Activated CD8-positive, alpha-beta memory T cell treated with anti-CD3 and anti-CD28 coated beads, Interleukin-2, amount 50 U/mL, for 4 hours (primary cell): Measurements from ENCODE around the gene KRTAP4-8.
"Not testable (repeated sequence)": the region's sequence is repeated elsewhere in the genome, so short reads cannot be mapped to it uniquely, and the experiment has no call there.

Experiments used
- DNase-seq: peaks from one replicate; pipeline ENCODE4 v3.0.0-alpha.2; 2020

The KRTAP4-8 gene

DNA sequence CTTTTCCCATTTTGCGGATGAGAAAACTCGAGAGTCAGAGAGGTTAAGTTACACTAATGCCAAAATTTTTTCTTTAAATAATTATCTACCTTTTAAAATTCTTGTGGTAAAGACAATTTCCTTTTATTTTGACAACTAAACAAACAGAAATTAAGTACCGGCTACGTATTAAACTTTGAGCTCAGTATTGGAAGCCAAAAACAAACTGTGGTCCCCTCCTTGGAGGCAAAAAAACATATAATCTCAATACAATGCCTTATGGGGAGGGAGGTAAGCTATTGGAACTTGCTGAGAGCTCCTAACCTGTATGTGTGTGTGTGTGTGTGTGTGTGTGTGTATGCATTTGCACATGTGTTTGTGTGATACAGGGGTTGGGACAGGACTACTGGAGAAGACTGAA, 34.5 kb downstream of the KRTAP4-8 start:
- DNase-seq: no peak

DNA sequence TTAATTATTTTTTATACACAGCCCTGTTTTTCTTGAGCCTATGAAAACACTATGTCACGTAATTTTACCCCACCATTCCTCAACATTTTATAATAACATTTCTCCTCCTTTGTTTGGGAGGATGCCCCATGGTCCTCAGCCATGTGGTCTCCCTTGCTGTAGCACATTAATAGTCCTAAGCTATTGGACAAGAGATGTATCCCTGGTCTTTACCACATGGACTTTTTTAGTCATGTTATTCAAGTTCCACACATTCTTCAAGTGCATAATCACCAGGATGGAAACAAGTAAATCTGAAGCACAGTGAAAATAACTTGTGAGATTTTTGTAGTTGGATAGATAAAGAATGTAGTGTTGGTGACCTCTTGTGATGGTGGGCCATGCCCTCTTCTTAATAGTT, 36.0 kb downstream of the KRTAP4-8 start:
- no peak for DNase-seq

GRCh38 chr17:41060052-41060604, 37.8 kb downstream of the KRTAP4-8 start, which contains the start of gene KRTAP2-3:
Gene KRTAP2-3 (minus strand): TSS chr17:41060114. CDS start chr17:41060050, 64 bp downstream.
- DNase-seq: no peak

DNA sequence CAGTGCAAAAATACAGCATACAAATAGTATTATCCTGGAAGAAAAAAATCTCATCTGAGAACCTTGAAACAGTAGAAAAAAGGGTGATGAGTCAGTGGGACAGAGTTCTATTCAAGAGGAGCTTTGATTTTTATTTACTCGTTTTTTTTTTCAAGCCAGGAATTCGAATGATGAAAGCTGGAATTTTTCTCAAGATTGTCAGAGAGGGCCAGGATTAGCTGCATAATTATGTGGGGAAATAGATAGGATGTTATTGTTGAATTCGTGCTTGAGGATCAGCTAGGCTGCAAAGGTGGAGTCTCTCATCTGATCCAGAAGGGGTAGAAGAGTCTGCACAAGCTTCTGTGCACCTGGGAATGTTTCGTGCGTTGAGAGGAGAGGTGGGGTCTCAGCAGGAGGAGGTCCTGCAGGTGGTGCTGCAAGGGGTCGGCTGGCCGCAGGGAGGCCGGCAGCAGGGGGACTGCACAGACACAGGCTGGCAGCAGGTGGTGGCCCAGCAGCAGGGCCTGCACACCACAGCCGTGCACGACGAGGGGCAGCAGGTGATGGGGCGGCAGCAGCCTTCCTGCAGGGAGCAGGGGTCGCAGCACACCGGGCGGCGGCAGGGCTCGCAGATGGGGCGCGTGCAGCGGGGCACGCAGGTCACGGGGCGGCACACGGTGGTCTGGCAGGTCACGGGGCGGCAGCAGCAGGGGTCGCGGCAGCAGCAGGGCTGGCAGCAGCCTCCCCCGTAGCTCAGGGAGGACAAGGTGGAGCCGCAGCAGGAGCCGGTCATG, 38.5 kb downstream of the KRTAP4-8 start:
- not testable (repeated sequence) for DNase-seq

DNA sequence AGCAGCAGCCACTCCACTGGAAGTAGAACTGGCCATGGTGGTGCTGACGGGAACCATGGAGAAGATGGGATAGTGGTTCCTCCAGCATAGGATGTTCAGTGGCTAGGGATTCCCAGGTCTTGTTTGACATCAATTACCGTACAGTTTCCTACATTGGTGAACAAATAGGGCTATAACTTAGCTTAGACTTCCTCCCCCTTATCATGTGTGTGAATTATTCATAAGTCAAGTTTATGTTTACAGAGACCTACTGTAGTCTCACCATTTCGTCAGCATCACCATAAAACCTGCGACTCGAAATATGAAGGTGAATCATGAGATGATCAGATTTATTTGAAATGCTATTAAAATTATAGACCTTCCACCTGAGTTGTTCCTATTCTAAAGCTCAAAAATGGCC, 39.2 kb downstream of the KRTAP4-8 start:
- DNase-seq: no peak

GRCh38 chr17:41057547-41057946, 40.4 kb downstream of the KRTAP4-8 start:
- DNase-seq: no peak

DNA sequence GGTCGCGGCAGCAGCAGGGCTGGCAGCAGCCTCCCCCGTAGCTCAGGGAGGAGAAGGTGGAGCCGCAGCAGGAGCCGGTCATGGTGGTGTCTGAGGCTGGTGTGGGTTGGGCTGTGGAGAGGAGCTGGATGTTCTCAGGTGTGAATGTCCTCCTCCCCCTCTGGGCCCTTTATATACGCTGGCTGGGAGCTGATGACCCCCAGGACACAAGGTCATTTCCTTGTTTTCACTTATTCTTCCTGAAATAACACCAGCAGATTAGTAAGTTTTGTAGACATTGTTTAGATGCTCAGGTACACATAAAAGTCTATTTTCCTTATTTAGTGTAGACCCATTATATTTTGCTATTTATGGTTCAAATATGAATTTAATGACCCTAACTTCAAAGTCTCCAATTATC, 42.8 kb downstream of the KRTAP4-8 start, which contains the start of gene KRTAP2-2:
TSS of gene KRTAP2-2 (minus strand) at position 101 of the 400 bp plus-strand sequence. CDS start at position 82, 19 bp downstream.
- not testable (repeated sequence) for DNase-seq

GRCh38 chr17:41054556-41054955, 43.4 kb downstream of the KRTAP4-8 start:
- not testable (repeated sequence) for DNase-seq

DNA sequence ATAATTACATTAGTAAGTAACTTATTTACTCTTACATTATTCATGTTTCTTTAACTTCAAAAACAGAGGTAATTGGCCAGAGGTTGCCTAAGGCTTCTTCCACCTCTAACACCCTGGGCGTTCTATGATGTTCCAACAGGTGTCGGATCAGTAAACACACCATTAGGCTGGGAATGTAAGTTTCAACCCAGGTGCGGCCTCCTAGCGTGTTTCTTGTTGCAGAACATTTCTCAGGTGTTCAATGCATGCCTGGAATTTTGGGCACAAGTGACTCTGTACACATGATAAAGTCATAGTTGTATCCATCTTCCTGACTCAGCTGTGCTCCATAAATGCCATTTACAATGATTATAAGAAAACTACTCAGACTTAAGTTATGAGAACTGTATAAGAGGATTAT, 43.9 kb downstream of the KRTAP4-8 start:
- no peak for DNase-seq

- DNase-seq: no peak
Observed at GRCh38 chr17:41052566-41052965, 45.4 kb downstream of the KRTAP4-8 start.

- no peak for DNase-seq
Observed at GRCh38 chr17:41049110-41049509, 48.8 kb downstream of the KRTAP4-8 start.

GRCh38 chr17:41048441-41048840, 49.5 kb downstream of the KRTAP4-8 start:
- no peak for DNase-seq
